Natural killer cell treated with Interleukin-12 subunit alpha and Interleukin-12 subunit beta and Interleukin-15 and Interleukin-18, amount 100 ng/mL, for 72 hours (primary cell): ENCODE data around the gene GIMAP2. TPM values are rescaled to one million over a fixed set of nuclear protein-coding genes. Genes with fewer than 3 reads are reported as not detected.

Experiments used
- ATAC-seq, 2 donors: fragments of 150-1000 bp; cut with Tn5 transposase in 1 of 2; sonication (Bioruptor Pico), chemical (Tn5 transposase) in 1 of 2; 2 replicates each; pipeline ENCODE4 v1.10.0; 2021
- DNase-seq: peaks from one replicate; pipeline ENCODE4 v3.0.0; 2022; ENCODE audit warnings: low spot score
- H3K27ac Mint-ChIP-seq, 2 donors: 1 replicate in 1 of 2; 2 replicates in 1 of 2; pipeline ENCODE4 v1.8.0; 2022; ENCODE audit warnings: mixed read lengths in 2 of 2, mild to moderate bottlenecking in 1 of 2, moderate library complexity in 1 of 2
- H3K27me3 Mint-ChIP-seq, 2 donors: 1 replicate in 1 of 2; 2 replicates in 1 of 2; pipeline ENCODE4 v1.8.0; 2022; ENCODE audit warnings: mixed read lengths in 2 of 2
- H3K36me3 Mint-ChIP-seq: one replicate; pipeline ENCODE4 v1.8.0; 2022; ENCODE audit warnings: mixed read lengths
- H3K4me1 Mint-ChIP-seq, 2 donors: 1 replicate in 1 of 2; 2 replicates in 1 of 2; pipeline ENCODE4 v1.8.0; 2022; ENCODE audit warnings: low read depth in 2 of 2, mixed read lengths in 2 of 2, mild to moderate bottlenecking in 1 of 2
- H3K4me3 Mint-ChIP-seq: one replicate; pipeline ENCODE4 v1.8.0; 2022; ENCODE audit warnings: mixed read lengths
- H3K9me3 Mint-ChIP-seq: 2 replicates; pipeline ENCODE4 v1.8.0; 2022; ENCODE audit warnings: mixed read lengths
- total RNA-seq, 2 donors: library from RNA; stranded (reverse); gene quantifications; one replicate each; pipeline ENCODE4 v1.2.3, GENCODE V29; 2022

GIMAP2 gene
- total RNA-seq, 2 donors from 2014 or later = 26.1 to 39.2 TPM

DNA sequence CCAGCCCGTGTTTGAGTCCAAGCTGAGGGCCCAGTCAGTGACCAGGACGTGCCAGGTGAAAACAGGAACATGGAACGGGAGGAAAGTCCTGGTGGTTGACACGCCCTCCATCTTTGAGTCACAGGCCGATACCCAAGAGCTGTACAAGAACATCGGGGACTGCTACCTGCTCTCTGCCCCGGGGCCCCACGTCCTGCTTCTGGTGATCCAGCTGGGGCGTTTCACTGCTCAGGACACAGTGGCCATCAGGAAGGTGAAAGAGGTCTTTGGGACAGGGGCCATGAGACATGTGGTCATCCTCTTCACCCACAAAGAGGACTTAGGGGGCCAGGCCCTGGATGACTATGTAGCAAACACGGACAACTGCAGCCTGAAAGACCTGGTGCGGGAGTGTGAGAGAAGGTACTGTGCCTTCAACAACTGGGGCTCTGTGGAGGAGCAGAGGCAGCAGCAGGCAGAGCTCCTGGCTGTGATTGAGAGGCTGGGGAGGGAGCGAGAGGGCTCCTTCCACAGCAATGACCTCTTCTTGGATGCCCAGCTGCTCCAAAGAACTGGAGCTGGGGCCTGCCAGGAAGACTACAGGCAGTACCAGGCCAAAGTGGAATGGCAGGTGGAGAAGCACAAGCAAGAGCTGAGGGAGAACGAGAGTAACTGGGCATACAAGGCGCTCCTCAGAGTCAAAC, 56.9 kb downstream of the GIMAP2 start:
- Mint-ChIP-seq H3K27me3 (no peaks in the 10 kb centered on the region), H3K36me3 (peaks cover 57% of the 10 kb centered on the region), H3K4me1 (peaks cover 67 to 75% of the 10 kb centered on the region in 2 donors), H3K9me3 (peaks cover 4% of the 10 kb centered on the region), H3K27ac (peak overlapping the region; percentile 97 to 98), H3K4me3 (peak overlapping the region; percentile 98)
- ATAC-seq = no peak
- no peak for DNase-seq

Other genes with a start within 250 kb of the GIMAP2 start
- gene GIMAP8, start 235.1 kb upstream of the GIMAP2 start, total RNA-seq = 10 to 100 TPM; 10.2 to 13.7 TPM
- 10 to 100 TPM; 50.5 to 60.4 TPM for gene GIMAP7, start 170.8 kb upstream of the GIMAP2 start, total RNA-seq
- 100 to 1,000 TPM in 1 of 2 donors, 10 to 100 TPM in 1; 83.6 to 245 TPM for gene GIMAP4, start 118.3 kb upstream of the GIMAP2 start, total RNA-seq
- gene GIMAP6, start 53.3 kb upstream of the GIMAP2 start, total RNA-seq = 10 to 100 TPM; 55.8 to 88.4 TPM
- gene GIMAP1, start 30.9 kb downstream of the GIMAP2 start, total RNA-seq = 1 to 10 TPM; 6.6 to 8.8 TPM
- 100 to 1,000 TPM in 1 of 2 donors, 10 to 100 TPM in 1; 75.5 to 136 TPM for gene GIMAP5, start 51.7 kb downstream of the GIMAP2 start, total RNA-seq
- 1 to 10 TPM in 1 of 2 donors, not detected in 1; 1.2 TPM for gene TMEM176B, start 114.7 kb downstream of the GIMAP2 start, total RNA-seq
- gene TMEM176A, start 115.1 kb downstream of the GIMAP2 start, total RNA-seq = under 1 TPM in 1 of 2 donors, not detected in 1; 0.64 TPM
- gene AOC1, start 166.8 kb downstream of the GIMAP2 start, total RNA-seq = not detected